HG03103 (cell line): ENCODE data around the gene SRI.

Source experiments
- ATAC-seq: cut with Tn5 transposase; IDR thresholded peaks from one replicate; pipeline ENCODE4 v1.9.1; 2021; ENCODE audit warnings: low read depth; ENCODE audit not compliant: unreplicated experiment

Gene SRI

GRCh38 chr7:88226886-88227516 is 7.2 kb upstream of the SRI start:
- no peak for ATAC-seq

GRCh38 chr7:88226201-88226600 is 6.4 kb upstream of the SRI start:
- no peak for ATAC-seq

- ATAC-seq = no peak
Measured at GRCh38 chr7:88224601-88225275, 4.9 kb upstream of the SRI start.

DNA sequence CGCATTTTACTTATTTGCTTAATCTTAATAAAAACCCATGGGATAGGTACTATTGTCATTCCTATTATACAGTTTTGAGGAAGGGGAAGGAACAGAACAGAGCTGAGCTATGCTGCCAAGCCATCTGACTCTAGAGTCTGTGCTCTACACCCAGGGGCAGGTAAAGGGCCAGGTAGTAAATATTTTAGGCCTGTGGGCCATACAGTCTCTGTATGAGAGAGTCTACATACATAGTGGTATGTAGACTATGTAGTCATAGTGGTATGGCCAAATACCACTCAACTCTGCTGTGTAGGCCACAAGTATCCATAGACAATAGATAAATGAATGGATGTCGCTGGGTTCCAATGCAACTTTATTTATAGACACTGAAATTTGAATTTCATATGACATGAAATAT is 3.4 kb upstream of the SRI start:
- ATAC-seq = no peak

DNA sequence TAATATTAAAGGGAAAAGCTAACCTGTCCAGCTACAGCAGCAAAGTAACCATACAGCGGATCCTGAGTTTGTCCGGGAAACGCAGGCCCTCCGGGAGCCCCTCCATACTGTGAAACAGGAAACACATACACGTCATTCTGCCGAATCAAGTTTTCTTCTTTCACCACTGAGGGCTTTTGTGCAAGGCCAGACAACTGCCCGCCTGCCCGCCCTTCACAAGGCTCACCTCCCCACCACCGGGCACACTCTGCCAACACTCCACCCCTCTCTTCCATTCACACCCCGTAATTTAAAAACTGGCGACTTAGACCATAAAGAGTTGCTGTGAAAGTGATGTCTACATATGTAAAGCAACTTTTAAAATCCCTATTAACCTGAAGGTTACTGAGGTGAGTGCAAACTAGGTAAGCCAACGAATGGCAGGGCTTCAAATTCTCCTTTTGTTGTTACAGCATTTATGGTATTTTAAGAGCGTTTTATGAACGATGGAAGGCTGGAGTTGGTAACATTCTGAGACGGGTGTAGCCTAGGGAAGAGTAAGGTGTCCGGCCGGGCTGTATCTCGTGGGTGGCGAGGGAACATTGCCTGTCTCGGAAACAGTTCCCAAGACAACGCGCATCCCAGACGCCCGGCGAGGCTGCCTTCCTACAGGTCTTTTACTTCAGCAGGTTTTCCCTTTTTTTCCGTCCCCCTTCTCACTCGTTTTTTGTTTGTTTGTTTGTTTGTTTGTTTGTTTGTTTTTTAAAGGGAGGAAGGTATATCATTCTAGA is 817 bp downstream of the SRI start:
- peak; percentile 25 for ATAC-seq

- no peak for ATAC-seq
Measured at GRCh38 chr7:88218429-88218745, 1.5 kb downstream of the SRI start.

- ATAC-seq = peak; percentile 69
Measured at GRCh38 chr7:88217675-88218428, 2.0 kb downstream of the SRI start.

DNA sequence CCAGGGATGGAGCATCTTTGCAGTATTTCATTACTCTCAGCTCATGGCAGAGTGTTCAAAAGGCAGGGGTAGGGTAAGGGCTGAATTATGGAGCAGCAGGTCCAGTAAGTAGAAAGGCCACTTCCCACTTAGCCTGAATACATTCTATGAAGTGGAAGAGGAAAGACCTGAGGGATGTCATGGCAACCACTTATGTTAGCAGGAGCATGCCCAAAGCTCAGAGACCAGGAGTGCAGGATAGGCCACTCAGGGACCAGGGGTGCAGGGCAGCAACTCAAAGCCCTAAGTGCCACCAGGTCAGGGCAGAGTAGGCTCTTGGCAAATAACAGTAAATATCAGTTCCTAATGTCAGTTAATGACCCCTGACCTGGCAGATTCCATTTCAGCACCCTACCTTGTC is 3.6 kb downstream of the SRI start:
- no peak for ATAC-seq

GRCh38 chr7:88215295-88215694 is 4.5 kb downstream of the SRI start:
- ATAC-seq = no peak

DNA sequence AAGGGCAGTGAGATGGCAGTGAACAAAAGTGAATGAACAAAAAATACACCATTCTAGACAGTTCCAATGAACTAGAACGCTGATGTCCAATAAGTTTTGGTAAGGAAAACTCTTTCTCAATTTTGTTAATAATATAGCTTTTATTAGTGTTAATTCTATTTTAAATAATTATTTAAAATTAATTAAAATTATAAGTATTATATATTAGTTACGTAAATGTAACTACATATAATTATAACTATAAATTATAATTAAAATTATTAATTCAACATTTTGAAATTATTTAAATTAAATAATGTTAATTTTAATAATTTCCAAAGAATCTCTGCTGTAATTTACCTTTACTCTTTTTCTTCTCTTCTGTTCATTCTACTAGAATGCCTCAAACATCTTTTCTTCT is 5.4 kb downstream of the SRI start:
- ATAC-seq = no peak

DNA sequence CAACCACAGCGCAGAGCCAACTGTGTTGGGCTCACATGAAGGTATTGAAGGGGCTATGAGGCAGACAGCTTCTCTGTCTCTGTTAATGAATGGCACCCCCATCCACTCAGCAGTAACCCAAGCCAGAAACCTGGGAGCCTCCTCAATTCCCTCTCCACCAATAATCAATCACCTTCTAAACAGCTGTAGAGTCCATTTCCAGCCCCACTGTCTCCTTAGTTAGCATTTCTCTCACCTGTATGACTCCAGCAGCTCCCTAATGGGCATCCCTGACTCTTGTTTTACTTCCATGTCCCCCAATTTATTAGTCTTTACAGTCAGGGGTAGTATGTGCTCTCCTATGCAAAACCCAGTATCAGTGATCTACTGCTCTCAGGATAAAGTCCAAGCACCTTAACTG is 6.9 kb downstream of the SRI start:
- no peak for ATAC-seq

DNA sequence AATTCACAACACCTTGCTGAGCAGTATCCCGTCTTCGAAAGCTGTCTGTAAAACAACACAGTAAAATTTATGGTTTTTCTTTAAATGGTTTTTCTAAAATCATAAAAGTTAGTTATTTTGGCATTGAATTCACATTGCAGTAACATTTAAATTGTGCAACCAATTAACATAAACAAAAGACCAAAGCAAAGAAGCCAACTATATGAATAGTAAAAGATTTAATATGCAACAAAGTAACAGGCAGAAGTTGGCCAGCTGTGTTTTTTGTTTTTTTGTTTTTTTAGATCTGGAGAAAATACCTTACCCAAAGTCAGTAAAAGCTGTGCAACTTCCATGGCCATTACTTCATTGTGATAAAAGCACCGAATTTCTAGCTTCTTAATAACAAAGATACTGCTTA is 11.3 kb downstream of the SRI start:
- ATAC-seq = no peak

- ATAC-seq = no peak
Measured at GRCh38 chr7:88206254-88206653, 13.6 kb downstream of the SRI start.

DNA sequence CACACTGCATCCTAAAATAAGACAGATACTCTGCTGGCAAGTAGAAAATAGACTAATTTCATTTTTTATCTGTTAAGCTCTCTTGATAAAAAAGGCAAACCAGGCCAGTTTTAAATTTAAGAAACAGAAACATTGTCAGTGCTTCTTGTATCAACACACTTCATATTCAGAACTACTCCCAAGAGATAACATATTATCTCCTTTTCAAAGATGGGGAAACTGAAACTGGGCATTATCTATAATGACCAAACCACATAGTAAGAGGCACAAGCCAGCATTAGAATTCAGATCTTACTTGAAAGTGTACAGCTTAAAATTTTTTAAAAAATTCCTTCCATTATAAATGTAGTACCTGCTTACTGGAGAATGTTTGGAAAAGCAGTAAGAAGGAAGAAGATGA is 14.7 kb downstream of the SRI start:
- ATAC-seq = no peak

- ATAC-seq = no peak
Measured at GRCh38 chr7:88204525-88205110, 15.2 kb downstream of the SRI start.

DNA sequence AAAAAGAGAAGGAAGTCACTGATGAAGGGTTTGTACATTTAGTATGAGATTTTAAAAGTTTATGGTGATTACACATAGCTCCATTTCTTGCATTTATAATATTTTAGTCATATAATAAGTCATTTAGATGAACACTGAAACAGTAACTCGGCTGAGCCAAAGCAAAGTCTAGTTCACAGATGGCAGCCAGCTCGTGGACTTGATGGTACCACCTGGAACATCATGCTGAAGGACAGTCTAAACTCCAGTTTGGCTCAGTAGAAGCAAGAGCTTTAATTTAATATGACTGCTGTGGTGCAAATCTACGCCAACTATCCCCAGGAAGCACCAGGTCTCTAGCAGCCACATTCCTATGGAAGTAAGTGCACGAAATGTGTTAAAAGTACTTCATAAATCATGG is 16.4 kb downstream of the SRI start:
- no peak for ATAC-seq

DNA sequence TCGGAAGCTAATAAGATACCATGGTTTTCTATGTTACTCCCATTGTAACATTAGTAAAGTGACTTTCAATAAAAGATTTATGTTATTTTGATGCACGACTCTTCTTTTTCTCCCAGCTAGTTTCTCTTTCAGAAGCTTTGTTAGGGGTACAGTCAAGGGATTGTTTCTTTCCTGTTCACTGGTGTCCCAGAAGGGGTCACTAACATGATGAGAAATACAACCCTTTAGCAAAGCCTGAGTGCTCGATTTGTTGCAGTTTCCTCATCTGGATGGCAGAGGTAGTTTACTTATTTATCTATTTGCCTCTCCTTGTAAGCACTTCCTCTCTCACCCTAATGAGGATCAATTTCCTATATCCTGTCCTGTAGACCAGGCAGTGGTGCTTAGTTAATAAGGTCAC is 17.0 kb downstream of the SRI start:
- no peak for ATAC-seq

GRCh38 chr7:88202278-88202677 is 17.6 kb downstream of the SRI start:
- ATAC-seq = no peak

- ATAC-seq = no peak
Measured at GRCh38 chr7:88201305-88201704, 18.5 kb downstream of the SRI start.

DNA sequence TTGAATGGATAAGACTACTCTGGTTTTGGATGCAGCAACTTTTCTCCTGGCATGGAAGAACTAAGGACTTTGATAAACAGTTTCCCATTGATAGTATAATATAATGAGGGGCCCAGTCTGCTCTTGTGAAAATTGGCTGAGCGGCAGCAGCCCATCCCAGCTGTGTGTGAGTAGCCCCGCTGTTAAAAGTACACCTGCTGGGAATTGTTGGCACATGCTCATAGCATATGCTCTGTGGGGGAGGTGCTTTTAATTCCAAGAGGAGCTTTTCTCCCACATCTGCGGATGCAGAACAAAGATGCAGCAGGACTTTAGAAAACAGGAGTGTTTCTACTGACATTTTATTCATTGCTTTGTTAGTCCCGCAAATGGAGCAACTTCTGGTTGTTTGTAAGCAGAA is 19.0 kb downstream of the SRI start:
- ATAC-seq = no peak

GRCh38 chr7:88200261-88200660 is 19.6 kb downstream of the SRI start:
- no peak for ATAC-seq
